ENCODE results near the gene ATXN2L. TPM values are rescaled to one million over a fixed set of nuclear protein-coding genes. Genes with fewer than 3 reads are reported as not detected.

ATXN2L gene
- total and polyA plus RNA-seq, 10 of the 15 experiments (the other 5 are each of a cell fraction or from before 2014, with no cell fraction given), result 3.5 to 210 (median 61.1) TPM

Small RNA genes lying within 50 kb of the gene (microRNA-seq; reads per million reads assigned to microRNA genes)
- gene MIR4721, result not detected

Small RNA genes lying within 50 kb of the gene (small RNA-seq; reads per million reads assigned to genes)
- not detected for gene RF00416

Other genes starting within 250 kb of the ATXN2L start
Only the 7 nearest of the 13 such genes appear.
- gene EIF3C, start 111.5 kb upstream of the ATXN2L start, total RNA-seq (2014; rRNA removed), result 246 and 277 TPM in 2 replicates
- 163 and 179 TPM in 2 replicates for gene EIF3C, start 111.5 kb upstream of the ATXN2L start, total RNA-seq (2014; rRNA removed; fragmentation: Illumina TruSeq; extraction: Trizol)
- 528 and 555 TPM in 2 replicates for gene EIF3C, start 111.5 kb upstream of the ATXN2L start, total RNA-seq (2021)
- 245 and 371 TPM in 2 replicates for gene EIF3C, start 111.5 kb upstream of the ATXN2L start, polyA plus RNA-seq (2011; rRNA removed)
- gene EIF3C, start 111.5 kb upstream of the ATXN2L start, polyA plus RNA-seq (2014; fragmentation: Illumina TruSeq; extraction: Trizol), result 261 and 365 TPM in 2 replicates
- 100 to 1,000 TPM in 1 of 2 experiments, 10 to 100 TPM in 1; 70.4 to 226 TPM for gene EIF3C, start 111.5 kb upstream of the ATXN2L start, polyA plus RNA-seq (2014; fragmentation: Nextera tagmentation; extraction: Ambion mirVana)
- gene EIF3C, start 111.5 kb upstream of the ATXN2L start, polyA plus RNA-seq (2014; rRNA removed), result 394 and 513 TPM in 2 replicates
- gene EIF3C, start 111.5 kb upstream of the ATXN2L start, polyA plus RNA-seq (2016; fragmentation: Nextera tagmentation; extraction: Ambion mirVana), result 100 to 1,000 TPM; 410 to 423 TPM
- 0.51 and 0.60 TPM in 2 replicates for gene NPIPB9, start 71.2 kb upstream of the ATXN2L start, total RNA-seq (2014; rRNA removed)
- gene NPIPB9, start 71.2 kb upstream of the ATXN2L start, total RNA-seq (2014; rRNA removed; fragmentation: Illumina TruSeq; extraction: Trizol), result 1.2 and 1.6 TPM in 2 replicates
- gene NPIPB9, start 71.2 kb upstream of the ATXN2L start, total RNA-seq (2021), result 0.80 and 1.6 TPM in 2 replicates
- 0.54 and 0.89 TPM in 2 replicates for gene NPIPB9, start 71.2 kb upstream of the ATXN2L start, polyA plus RNA-seq (2011; rRNA removed)
- gene NPIPB9, start 71.2 kb upstream of the ATXN2L start, polyA plus RNA-seq (2014; fragmentation: Illumina TruSeq; extraction: Trizol), result 1.2 TPM in 1 of 2 replicates, not detected in the other
- under 1 TPM; 0.10 to 0.13 TPM for gene NPIPB9, start 71.2 kb upstream of the ATXN2L start, polyA plus RNA-seq (2014; fragmentation: Nextera tagmentation; extraction: Ambion mirVana)
- gene NPIPB9, start 71.2 kb upstream of the ATXN2L start, polyA plus RNA-seq (2014; rRNA removed), result 0.37 and 1.6 TPM in 2 replicates
- under 1 TPM; 0.32 to 0.67 TPM for gene NPIPB9, start 71.2 kb upstream of the ATXN2L start, polyA plus RNA-seq (2016; fragmentation: Nextera tagmentation; extraction: Ambion mirVana)
- gene TUFM, start 23.3 kb downstream of the ATXN2L start, total RNA-seq (2014; rRNA removed), result 245 and 274 TPM in 2 replicates
- 145 and 161 TPM in 2 replicates for gene TUFM, start 23.3 kb downstream of the ATXN2L start, total RNA-seq (2014; rRNA removed; fragmentation: Illumina TruSeq; extraction: Trizol)
- 258 and 260 TPM in 2 replicates for gene TUFM, start 23.3 kb downstream of the ATXN2L start, total RNA-seq (2021)
- gene TUFM, start 23.3 kb downstream of the ATXN2L start, polyA plus RNA-seq (2011; rRNA removed), result 68.9 and 117 TPM in 2 replicates
- gene TUFM, start 23.3 kb downstream of the ATXN2L start, polyA plus RNA-seq (2014; fragmentation: Illumina TruSeq; extraction: Trizol), result 92.2 and 172 TPM in 2 replicates
- gene TUFM, start 23.3 kb downstream of the ATXN2L start, polyA plus RNA-seq (2014; fragmentation: Nextera tagmentation; extraction: Ambion mirVana), result 100 to 1,000 TPM in 1 of 2 experiments, 10 to 100 TPM in 1; 23.4 to 101 TPM
- gene TUFM, start 23.3 kb downstream of the ATXN2L start, polyA plus RNA-seq (2014; rRNA removed), result 191 and 231 TPM in 2 replicates
- gene TUFM, start 23.3 kb downstream of the ATXN2L start, polyA plus RNA-seq (2016; fragmentation: Nextera tagmentation; extraction: Ambion mirVana), result 100 to 1,000 TPM; 336 to 354 TPM
- 18.4 and 18.5 TPM in 2 replicates for gene SH2B1, start 40.8 kb downstream of the ATXN2L start, total RNA-seq (2014; rRNA removed)
- gene SH2B1, start 40.8 kb downstream of the ATXN2L start, total RNA-seq (2014; rRNA removed; fragmentation: Illumina TruSeq; extraction: Trizol), result 9.8 and 10.6 TPM in 2 replicates
- gene SH2B1, start 40.8 kb downstream of the ATXN2L start, total RNA-seq (2021), result 34.9 and 42.1 TPM in 2 replicates
- 6.7 and 17.8 TPM in 2 replicates for gene SH2B1, start 40.8 kb downstream of the ATXN2L start, polyA plus RNA-seq (2011; rRNA removed)
- gene SH2B1, start 40.8 kb downstream of the ATXN2L start, polyA plus RNA-seq (2014; fragmentation: Illumina TruSeq; extraction: Trizol), result 9.9 and 16.6 TPM in 2 replicates
- gene SH2B1, start 40.8 kb downstream of the ATXN2L start, polyA plus RNA-seq (2014; fragmentation: Nextera tagmentation; extraction: Ambion mirVana), result under 1 TPM; 0.18 to 0.46 TPM
- 34.9 and 44.3 TPM in 2 replicates for gene SH2B1, start 40.8 kb downstream of the ATXN2L start, polyA plus RNA-seq (2014; rRNA removed)
- 1 to 10 TPM; 6.0 to 6.8 TPM for gene SH2B1, start 40.8 kb downstream of the ATXN2L start, polyA plus RNA-seq (2016; fragmentation: Nextera tagmentation; extraction: Ambion mirVana)
- gene ATP2A1, start 55.5 kb downstream of the ATXN2L start, total RNA-seq (2014; rRNA removed), result 0.28 and 0.38 TPM in 2 replicates
- 0.28 and 1.6 TPM in 2 replicates for gene ATP2A1, start 55.5 kb downstream of the ATXN2L start, total RNA-seq (2014; rRNA removed; fragmentation: Illumina TruSeq; extraction: Trizol)
- gene ATP2A1, start 55.5 kb downstream of the ATXN2L start, total RNA-seq (2021), result 0.96 and 1.1 TPM in 2 replicates
- gene ATP2A1, start 55.5 kb downstream of the ATXN2L start, polyA plus RNA-seq (2011; rRNA removed), result 0.35 and 0.62 TPM in 2 replicates
- gene ATP2A1, start 55.5 kb downstream of the ATXN2L start, polyA plus RNA-seq (2014; fragmentation: Illumina TruSeq; extraction: Trizol), result 0.54 and 1.8 TPM in 2 replicates
- gene ATP2A1, start 55.5 kb downstream of the ATXN2L start, polyA plus RNA-seq (2014; fragmentation: Nextera tagmentation; extraction: Ambion mirVana), result under 1 TPM; 0.13 to 0.37 TPM
- 0.77 and 1.3 TPM in 2 replicates for gene ATP2A1, start 55.5 kb downstream of the ATXN2L start, polyA plus RNA-seq (2014; rRNA removed)
- 1 to 10 TPM; 1.5 to 1.7 TPM for gene ATP2A1, start 55.5 kb downstream of the ATXN2L start, polyA plus RNA-seq (2016; fragmentation: Nextera tagmentation; extraction: Ambion mirVana)
- gene RABEP2, start 102.2 kb downstream of the ATXN2L start, total RNA-seq (2014; rRNA removed), result 31.1 and 32.8 TPM in 2 replicates
- gene RABEP2, start 102.2 kb downstream of the ATXN2L start, total RNA-seq (2014; rRNA removed; fragmentation: Illumina TruSeq; extraction: Trizol), result 8.6 and 9.4 TPM in 2 replicates
- gene RABEP2, start 102.2 kb downstream of the ATXN2L start, total RNA-seq (2021), result 25.1 and 29.3 TPM in 2 replicates
- gene RABEP2, start 102.2 kb downstream of the ATXN2L start, polyA plus RNA-seq (2011; rRNA removed), result 5.0 and 10.5 TPM in 2 replicates
- 0.22 and 3.1 TPM in 2 replicates for gene RABEP2, start 102.2 kb downstream of the ATXN2L start, polyA plus RNA-seq (2014; fragmentation: Illumina TruSeq; extraction: Trizol)
- gene RABEP2, start 102.2 kb downstream of the ATXN2L start, polyA plus RNA-seq (2014; fragmentation: Nextera tagmentation; extraction: Ambion mirVana), result under 1 TPM; 0.47 to 0.69 TPM
- 32.0 and 32.1 TPM in 2 replicates for gene RABEP2, start 102.2 kb downstream of the ATXN2L start, polyA plus RNA-seq (2014; rRNA removed)
- 10 to 100 TPM; 26.8 to 33.2 TPM for gene RABEP2, start 102.2 kb downstream of the ATXN2L start, polyA plus RNA-seq (2016; fragmentation: Nextera tagmentation; extraction: Ambion mirVana)
- gene CD19, start 109.0 kb downstream of the ATXN2L start, total RNA-seq (2014; rRNA removed), result 93.0 and 99.7 TPM in 2 replicates
- 41.5 and 45.1 TPM in 2 replicates for gene CD19, start 109.0 kb downstream of the ATXN2L start, total RNA-seq (2014; rRNA removed; fragmentation: Illumina TruSeq; extraction: Trizol)
- 86.1 and 91.6 TPM in 2 replicates for gene CD19, start 109.0 kb downstream of the ATXN2L start, total RNA-seq (2021)
- 32.1 and 53.9 TPM in 2 replicates for gene CD19, start 109.0 kb downstream of the ATXN2L start, polyA plus RNA-seq (2011; rRNA removed)
- gene CD19, start 109.0 kb downstream of the ATXN2L start, polyA plus RNA-seq (2014; fragmentation: Illumina TruSeq; extraction: Trizol), result 38.0 and 62.8 TPM in 2 replicates
- gene CD19, start 109.0 kb downstream of the ATXN2L start, polyA plus RNA-seq (2014; fragmentation: Nextera tagmentation; extraction: Ambion mirVana), result 1 to 10 TPM; 1.2 to 7.0 TPM
- gene CD19, start 109.0 kb downstream of the ATXN2L start, polyA plus RNA-seq (2014; rRNA removed), result 125 and 129 TPM in 2 replicates
- gene CD19, start 109.0 kb downstream of the ATXN2L start, polyA plus RNA-seq (2016; fragmentation: Nextera tagmentation; extraction: Ambion mirVana), result 100 to 1,000 TPM in 1 of 2 experiments, 10 to 100 TPM in 1; 98.1 to 114 TPM

Measured in GM12878 (cell line).